Activated naive CD4-positive, alpha-beta T cell treated with Interleukin-2 at 50 U/mL for 16 hours (primary cell): ENCODE measurements around the gene ATP8A2.
"Not testable (repeated sequence)": the region's sequence is repeated elsewhere in the genome, so short reads cannot be mapped to it uniquely, and the experiment has no call there.

Experiments
- DNase-seq: peaks from one replicate; pipeline ENCODE4 v3.0.0-alpha.2; 2020

Gene ATP8A2

GRCh38 chr13:25771641-25772478, 400.1 kb downstream of the ATP8A2 start:
- no peak for DNase-seq

GRCh38 chr13:25772534-25772933, 400.8 kb downstream of the ATP8A2 start:
- DNase-seq, result not testable (repeated sequence)

- DNase-seq, result not testable (repeated sequence)
These were observed 402.3 kb downstream of the ATP8A2 start for GRCh38 chr13:25774056-25774455.

- no peak for DNase-seq
These were observed 403.5 kb downstream of the ATP8A2 start for GRCh38 chr13:25775275-25775674.

DNA sequence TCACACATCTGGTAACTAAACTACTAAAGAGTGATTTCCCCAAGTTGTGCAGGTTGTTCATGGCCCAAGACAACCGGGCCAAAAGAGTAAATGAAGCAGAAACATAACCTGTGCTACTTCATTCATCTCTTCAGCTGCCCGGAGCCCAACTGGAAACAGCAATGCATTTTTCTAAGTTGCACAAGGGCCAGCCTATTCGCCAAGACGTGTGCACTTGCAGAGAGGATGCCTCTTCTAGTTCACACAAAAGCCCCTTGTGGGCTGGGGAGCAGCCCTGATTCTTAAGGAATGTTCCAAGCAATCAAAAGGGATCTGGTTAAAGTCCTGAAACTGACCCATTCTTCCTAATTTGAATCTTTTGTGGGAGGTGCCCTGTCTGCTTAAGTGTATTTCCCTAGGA, 404.2 kb downstream of the ATP8A2 start:
- no peak for DNase-seq

- DNase-seq, result no peak
These were observed 404.9 kb downstream of the ATP8A2 start for GRCh38 chr13:25776722-25777121.

DNA sequence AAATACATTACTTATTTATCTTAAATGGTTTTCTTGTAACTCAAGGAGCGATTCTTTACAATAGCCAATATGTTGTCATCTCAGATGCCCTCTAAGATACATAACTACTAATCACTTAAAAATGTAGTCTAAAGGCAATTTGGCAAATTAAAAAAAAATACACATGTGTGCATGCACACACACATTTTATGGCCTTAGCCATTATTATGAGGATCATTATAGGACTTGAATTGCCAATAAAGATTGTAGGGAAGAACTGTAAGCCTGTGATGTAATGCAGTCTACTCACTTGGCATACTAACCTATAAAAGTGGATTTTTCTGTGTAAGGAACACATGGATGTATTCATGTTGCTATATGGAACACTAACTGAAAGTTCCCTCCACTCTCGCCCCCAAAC, 405.7 kb downstream of the ATP8A2 start:
- no peak for DNase-seq

- no peak for DNase-seq
These were observed 406.6 kb downstream of the ATP8A2 start for GRCh38 chr13:25778365-25778764.

- DNase-seq, result no peak
These were observed 407.1 kb downstream of the ATP8A2 start for GRCh38 chr13:25778808-25779305.

- no peak for DNase-seq
These were observed 411.3 kb downstream of the ATP8A2 start for GRCh38 chr13:25783076-25783475.

DNA sequence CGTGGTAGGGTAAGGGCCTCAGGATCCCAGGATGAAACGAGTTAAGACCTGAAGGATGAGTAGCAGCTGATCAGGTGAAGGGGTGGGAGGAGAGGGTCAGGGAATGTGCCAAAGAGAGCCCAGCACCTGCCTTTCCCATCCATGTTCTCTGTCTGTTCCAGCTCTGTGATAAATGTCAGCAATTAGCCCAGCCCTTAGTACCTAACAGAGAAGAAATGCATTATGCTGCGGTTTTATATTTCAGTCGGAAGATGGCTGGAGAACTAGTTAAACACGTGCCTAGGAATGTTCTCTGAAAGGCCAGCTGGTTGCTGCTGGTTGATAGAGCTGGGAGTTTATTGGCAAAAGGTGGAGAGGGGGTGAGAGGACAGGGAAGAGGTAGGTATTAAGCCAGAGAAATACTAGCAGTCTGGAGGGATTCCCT, 411.8 kb downstream of the ATP8A2 start:
- DNase-seq, result no peak

DNA sequence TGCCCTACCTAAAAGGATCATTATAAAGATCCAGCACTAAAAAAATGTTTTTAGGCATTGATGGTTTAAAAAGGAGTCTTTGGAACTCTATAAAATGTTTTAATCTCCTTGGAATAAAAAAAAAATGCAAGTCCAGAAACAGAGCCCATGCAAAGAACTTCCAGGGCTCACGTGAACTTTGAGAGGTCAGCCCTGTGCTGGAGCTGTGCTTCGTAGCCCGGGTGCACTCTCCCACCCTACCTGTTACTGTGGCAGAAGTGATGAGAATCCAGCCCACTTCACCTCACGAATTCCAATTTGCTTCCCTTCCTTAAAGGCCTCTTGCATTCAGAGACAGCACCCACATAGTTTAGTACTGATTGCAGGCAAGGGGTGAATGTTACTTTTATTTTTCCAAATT, 412.3 kb downstream of the ATP8A2 start:
- DNase-seq, result no peak

- not testable (repeated sequence) for DNase-seq
These were observed 418.4 kb downstream of the ATP8A2 start for GRCh38 chr13:25790137-25790536.

DNA sequence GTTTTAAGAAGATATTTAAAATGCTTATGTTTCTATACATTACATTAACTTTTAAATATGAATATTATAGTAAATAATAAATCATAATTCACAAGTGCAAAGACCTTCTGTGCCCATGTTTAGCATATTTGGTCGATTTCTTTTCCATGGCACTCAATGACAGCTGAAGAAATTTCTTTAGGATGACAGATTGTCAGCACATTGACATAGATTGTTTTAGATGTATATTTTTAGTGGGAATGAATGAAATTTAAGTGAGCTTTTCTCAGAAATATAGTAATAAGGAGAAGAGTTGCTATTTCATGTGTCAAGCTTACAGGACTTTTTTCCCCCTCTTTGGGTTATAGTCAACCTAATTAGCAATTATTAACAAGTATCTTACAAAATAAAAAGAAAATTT, 423.5 kb downstream of the ATP8A2 start:
- no peak for DNase-seq

- no peak for DNase-seq
These were observed 424.7 kb downstream of the ATP8A2 start for GRCh38 chr13:25796474-25796873.

DNA sequence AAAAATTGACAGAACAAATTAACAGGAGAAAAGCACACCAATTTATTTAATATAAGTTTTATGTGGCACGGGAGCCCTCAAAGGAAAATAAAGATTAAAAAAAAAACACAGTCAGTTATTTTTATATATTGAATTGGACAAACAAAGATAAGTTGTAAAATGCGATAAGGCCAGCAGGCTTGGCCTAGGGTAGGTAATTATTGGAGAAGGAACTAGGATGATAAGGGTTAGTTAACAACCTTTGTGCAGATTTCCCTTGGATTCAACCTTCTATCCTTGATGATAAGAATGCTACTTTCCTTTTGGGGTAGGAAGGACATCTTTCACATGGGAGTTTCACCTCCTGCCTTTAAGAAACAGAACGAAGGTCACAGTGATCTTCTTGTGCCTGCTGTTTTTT, 427.2 kb downstream of the ATP8A2 start:
- DNase-seq, result no peak

GRCh38 chr13:25800523-25800922, 428.7 kb downstream of the ATP8A2 start:
- DNase-seq, result no peak

DNA sequence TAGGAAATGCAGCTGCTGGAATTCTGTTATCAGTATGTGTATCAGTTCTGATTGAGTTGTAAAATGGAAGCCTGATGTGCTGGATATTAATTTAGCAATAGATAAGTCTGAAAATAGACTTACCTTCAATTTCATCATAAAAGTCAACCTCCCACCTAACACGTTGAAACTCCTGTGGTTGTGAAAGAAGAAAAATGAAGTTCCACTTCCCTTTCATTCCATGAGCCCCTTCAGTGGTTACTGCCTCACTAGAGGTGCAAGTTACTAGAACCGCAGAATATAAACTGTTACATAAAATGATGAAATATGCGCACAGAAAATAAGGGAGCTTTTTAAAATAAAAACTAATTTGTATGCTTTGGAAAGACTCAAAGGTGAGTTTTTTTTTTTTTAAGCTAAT, 430.8 kb downstream of the ATP8A2 start:
- DNase-seq, result no peak

GRCh38 chr13:25803641-25804040, 431.9 kb downstream of the ATP8A2 start:
- no peak for DNase-seq

DNA sequence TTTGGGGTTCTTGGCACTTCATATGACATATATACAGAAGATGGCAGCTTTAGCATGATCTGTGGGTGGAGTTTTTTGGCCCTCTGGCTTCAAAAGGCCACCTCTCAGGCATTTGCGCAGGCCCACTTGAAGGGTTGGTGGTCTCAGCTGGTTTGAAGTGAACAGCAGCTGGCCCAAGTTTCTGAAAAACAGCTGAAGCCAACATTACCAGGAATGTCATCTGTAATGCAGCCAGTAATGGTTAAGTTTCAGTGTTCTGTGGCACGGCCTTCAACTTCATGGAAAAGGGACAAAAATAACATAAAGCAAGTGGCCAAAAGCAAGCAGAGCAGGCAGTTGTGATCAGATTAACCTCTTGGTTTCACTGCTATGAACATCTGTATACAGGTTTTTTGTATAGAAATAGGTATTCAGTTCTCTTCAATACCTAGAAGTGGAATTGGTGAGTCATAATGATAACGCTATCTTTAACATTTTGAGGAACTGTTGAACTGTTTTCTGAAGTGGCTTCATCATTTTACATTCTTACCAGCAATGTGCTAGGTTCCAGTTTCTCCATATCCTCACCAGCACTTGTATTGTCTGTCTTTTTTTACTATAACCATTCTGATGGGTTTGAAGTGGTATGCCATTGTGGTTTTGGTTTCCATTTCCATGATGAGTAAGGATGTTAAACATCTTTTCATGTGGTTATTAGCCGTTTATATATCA, 434.6 kb downstream of the ATP8A2 start:
- no peak for DNase-seq

- no peak for DNase-seq
These were observed 435.8 kb downstream of the ATP8A2 start for GRCh38 chr13:25807562-25807961.

GRCh38 chr13:25811506-25811905, 439.7 kb downstream of the ATP8A2 start:
- no peak for DNase-seq

- DNase-seq, result no peak
These were observed 444.5 kb downstream of the ATP8A2 start for GRCh38 chr13:25816239-25816638.

DNA sequence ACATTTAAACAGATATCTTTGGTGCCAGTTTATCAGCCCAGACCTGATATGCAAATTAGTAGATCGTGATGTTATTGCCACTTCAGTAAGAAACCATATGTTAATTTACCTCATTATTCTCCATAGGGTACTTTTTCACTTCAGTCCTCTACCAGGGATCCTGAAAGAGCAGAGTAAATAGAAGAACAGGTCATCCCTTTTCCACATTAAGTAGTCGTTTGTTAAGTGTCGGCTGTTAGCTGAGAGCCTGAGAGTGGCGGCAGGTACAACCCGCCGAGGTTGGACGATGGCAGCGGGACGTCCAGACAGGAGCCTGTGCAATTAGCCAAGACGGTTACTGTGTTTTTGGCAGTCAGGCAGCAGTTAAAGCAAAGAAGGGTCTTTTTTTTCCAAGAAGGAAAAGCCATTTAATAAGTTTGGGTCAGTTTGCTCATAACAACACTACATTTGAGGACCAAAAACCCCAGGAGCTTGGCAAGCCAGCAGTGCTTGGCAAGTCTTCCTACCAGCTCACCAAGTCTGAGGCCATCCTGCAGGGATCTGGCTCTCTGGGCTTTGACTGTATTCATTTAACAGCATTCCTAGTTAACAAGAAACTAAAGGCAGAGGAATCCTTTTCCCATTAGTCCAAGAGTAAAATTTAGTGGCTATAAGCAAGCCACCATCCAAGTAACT, 448.2 kb downstream of the ATP8A2 start:
- no peak for DNase-seq
